ENCODE measurements around the gene HNRNPDL. TPM values are rescaled to one million over a fixed set of nuclear protein-coding genes. Genes with fewer than 3 reads are reported as not detected.
A peak's percentile ranks its signal among the peaks of the same experiment; 100 is the strongest.

Gene HNRNPDL
- total and polyA plus RNA-seq, 2 of the 13 experiments (the other 11 are each of a cell fraction or from before 2014, with no cell fraction given): 167 to 414 TPM

GRCh38 chr4:82430193-82430963 lies at the start of gene HNRNPDL, which contains the start of gene ENOPH1 (continued):
- peak; percentile 84; the same call in 1 of the 2 replicates for TF ChIP-seq ZNF251 (CRISPR knock-in tag; IDR thresholded peaks at IDR 0.05)
- no peak; the same call in 1 of the 2 replicates for TF ChIP-seq NCOR1 (IDR thresholded peaks at IDR 0.05; ENCODE audit: borderline replicate concordance, low read length)
- no peak for TF ChIP-seq MBNL3 (CRISPR knock-in tag; conservative IDR thresholded peaks at IDR 0.05)
- no peak for TF ChIP-seq MAFG (CRISPR knock-in tag; IDR thresholded peaks at IDR 0.05)
- no peak for TF ChIP-seq SOX6 (IDR thresholded peaks at IDR 0.05)
- peak; percentile 83 for TF ChIP-seq SOX6 (CRISPR knock-in tag; IDR thresholded peaks at IDR 0.05)
- TF ChIP-seq NR2F1 (CRISPR knock-in tag; IDR thresholded peaks at IDR 0.05): peak; percentile 48 to 50; a peak in 2 of 4 replicates
- TF ChIP-seq ATRX (CRISPR knock-in tag; IDR thresholded peaks at IDR 0.05; ENCODE audit: borderline replicate concordance): no peak
- TF ChIP-seq ZNF747 (CRISPR knock-in tag; IDR thresholded peaks at IDR 0.05; ENCODE audit: borderline replicate concordance): peak; percentile 24; the same call in 1 of the 2 replicates
- peak; percentile 91 for TF ChIP-seq ZFAT (CRISPR knock-in tag; conservative IDR thresholded peaks at IDR 0.05)
- TF ChIP-seq SMARCC2 (IDR thresholded peaks at IDR 0.05): no peak
- TF ChIP-seq, protein P1, sequence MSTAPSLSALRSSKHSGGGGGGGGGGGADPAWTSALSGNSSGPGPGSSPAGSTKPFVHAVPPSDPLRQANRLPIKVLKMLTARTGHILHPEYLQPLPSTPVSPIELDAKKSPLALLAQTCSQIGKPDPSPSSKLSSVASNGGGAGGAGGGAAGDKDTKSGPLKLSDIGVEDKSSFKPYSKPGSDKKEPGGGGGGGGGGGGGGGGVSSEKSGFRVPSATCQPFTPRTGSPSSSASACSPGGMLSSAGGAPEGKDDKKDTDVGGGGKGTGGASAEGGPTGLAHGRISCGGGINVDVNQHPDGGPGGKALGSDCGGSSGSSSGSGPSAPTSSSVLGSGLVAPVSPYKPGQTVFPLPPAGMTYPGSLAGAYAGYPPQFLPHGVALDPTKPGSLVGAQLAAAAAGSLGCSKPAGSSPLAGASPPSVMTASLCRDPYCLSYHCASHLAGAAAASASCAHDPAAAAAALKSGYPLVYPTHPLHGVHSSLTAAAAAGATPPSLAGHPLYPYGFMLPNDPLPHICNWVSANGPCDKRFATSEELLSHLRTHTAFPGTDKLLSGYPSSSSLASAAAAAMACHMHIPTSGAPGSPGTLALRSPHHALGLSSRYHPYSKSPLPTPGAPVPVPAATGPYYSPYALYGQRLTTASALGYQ (CRISPR knock-in tag; IDR thresholded peaks at IDR 0.05): peak; percentile 82; the same call in 1 of the 2 replicates
- TF ChIP-seq, protein P2, sequence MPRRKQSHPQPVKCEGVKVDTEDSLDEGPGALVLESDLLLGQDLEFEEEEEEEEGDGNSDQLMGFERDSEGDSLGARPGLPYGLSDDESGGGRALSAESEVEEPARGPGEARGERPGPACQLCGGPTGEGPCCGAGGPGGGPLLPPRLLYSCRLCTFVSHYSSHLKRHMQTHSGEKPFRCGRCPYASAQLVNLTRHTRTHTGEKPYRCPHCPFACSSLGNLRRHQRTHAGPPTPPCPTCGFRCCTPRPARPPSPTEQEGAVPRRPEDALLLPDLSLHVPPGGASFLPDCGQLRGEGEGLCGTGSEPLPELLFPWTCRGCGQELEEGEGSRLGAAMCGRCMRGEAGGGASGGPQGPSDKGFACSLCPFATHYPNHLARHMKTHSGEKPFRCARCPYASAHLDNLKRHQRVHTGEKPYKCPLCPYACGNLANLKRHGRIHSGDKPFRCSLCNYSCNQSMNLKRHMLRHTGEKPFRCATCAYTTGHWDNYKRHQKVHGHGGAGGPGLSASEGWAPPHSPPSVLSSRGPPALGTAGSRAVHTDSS (CRISPR knock-in tag; conservative IDR thresholded peaks at IDR 0.05): no peak
- peak; percentile 58; the same call in 1 of the 2 replicates for TF ChIP-seq ZNF224 (CRISPR knock-in tag; IDR thresholded peaks at IDR 0.05)
- TF ChIP-seq E2F1 (CRISPR knock-in tag; IDR thresholded peaks at IDR 0.05): peak; percentile 98
- TF ChIP-seq AKAP8 (CRISPR knock-in tag; IDR thresholded peaks at IDR 0.05): peak; percentile 25; the same call in 1 of the 2 replicates
- peak; percentile 75 for TF ChIP-seq ZNF609 (CRISPR knock-in tag; IDR thresholded peaks at IDR 0.05; ENCODE audit: borderline replicate concordance)
- TF ChIP-seq AHR (CRISPR knock-in tag; IDR thresholded peaks at IDR 0.05): 0 out of 2 replicates have a peak, but pooled peaks have one; percentile 5
- TF ChIP-seq CREM (IDR thresholded peaks at IDR 0.05): peak; percentile 27; the same call in 1 of the 2 replicates
- TF ChIP-seq CREM (CRISPR knock-in tag; IDR thresholded peaks at IDR 0.05): no peak
- TF ChIP-seq ISX (CRISPR knock-in tag; conservative IDR thresholded peaks at IDR 0.05): peak; percentile 74; the same call in 1 of the 2 replicates
